ENCODE data around the gene PXMP4.

DNA sequence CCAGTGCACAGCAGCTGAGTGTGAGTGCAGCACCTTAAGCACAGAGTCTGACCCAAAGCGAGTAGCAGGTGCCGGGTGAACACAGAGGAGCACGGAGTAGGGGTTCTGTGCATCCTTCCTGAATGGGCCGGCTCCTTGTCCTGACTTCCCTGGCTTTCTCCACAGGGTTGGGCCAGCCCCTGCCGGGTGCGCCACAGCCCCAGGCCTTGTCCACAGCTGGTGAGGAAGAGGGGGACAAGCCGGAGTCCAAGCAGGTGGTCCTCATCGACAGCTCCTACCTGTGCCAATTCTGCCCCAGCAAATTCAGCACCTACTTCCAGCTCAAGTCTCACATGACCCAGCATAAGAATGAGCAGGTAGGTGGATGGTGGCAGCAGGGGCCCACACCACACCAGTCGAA, 46.6 kb upstream of the PXMP4 start:
- TF ChIP-seq POLR2A (IDR thresholded peaks at IDR 0.05) (no peak), POLR2AphosphoS5 (IDR thresholded peaks at IDR 0.05; ENCODE audit: insufficient read depth in 1 of 2, low read depth in 1 of 2) (no peak)
- TF ChIP-seq, protein P1, sequence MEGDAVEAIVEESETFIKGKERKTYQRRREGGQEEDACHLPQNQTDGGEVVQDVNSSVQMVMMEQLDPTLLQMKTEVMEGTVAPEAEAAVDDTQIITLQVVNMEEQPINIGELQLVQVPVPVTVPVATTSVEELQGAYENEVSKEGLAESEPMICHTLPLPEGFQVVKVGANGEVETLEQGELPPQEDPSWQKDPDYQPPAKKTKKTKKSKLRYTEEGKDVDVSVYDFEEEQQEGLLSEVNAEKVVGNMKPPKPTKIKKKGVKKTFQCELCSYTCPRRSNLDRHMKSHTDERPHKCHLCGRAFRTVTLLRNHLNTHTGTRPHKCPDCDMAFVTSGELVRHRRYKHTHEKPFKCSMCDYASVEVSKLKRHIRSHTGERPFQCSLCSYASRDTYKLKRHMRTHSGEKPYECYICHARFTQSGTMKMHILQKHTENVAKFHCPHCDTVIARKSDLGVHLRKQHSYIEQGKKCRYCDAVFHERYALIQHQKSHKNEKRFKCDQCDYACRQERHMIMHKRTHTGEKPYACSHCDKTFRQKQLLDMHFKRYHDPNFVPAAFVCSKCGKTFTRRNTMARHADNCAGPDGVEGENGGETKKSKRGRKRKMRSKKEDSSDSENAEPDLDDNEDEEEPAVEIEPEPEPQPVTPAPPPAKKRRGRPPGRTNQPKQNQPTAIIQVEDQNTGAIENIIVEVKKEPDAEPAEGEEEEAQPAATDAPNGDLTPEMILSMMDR (IDR thresholded peaks at IDR 0.05) = no peak

Data from vagina (tissue), 2 donors.